ENCODE measurements around the gene CSMD2.

Gene CSMD2

GRCh38 chr1:33563699-33564098 lies 601.3 kb downstream of the CSMD2 start:
- no peak for DNase-seq (ENCODE audit: low read depth)
- H3K4me3 ChIP-seq (ENCODE audit: control insufficient read depth, low read depth, low read length): no peak overlapping the region
- TF ChIP-seq, protein P1, sequence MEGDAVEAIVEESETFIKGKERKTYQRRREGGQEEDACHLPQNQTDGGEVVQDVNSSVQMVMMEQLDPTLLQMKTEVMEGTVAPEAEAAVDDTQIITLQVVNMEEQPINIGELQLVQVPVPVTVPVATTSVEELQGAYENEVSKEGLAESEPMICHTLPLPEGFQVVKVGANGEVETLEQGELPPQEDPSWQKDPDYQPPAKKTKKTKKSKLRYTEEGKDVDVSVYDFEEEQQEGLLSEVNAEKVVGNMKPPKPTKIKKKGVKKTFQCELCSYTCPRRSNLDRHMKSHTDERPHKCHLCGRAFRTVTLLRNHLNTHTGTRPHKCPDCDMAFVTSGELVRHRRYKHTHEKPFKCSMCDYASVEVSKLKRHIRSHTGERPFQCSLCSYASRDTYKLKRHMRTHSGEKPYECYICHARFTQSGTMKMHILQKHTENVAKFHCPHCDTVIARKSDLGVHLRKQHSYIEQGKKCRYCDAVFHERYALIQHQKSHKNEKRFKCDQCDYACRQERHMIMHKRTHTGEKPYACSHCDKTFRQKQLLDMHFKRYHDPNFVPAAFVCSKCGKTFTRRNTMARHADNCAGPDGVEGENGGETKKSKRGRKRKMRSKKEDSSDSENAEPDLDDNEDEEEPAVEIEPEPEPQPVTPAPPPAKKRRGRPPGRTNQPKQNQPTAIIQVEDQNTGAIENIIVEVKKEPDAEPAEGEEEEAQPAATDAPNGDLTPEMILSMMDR (IDR thresholded peaks at IDR 0.05; ENCODE audit: control insufficient read depth, insufficient read depth, low read depth, low read length, missing control alignments): no peak

- TF ChIP-seq, protein P1 (IDR thresholded peaks at IDR 0.05; ENCODE audit: control insufficient read depth, insufficient read depth, low read depth, low read length, missing control alignments): no peak
- DNase-seq (ENCODE audit: low read depth): no peak
- no peak overlapping the region for H3K4me3 ChIP-seq (ENCODE audit: control insufficient read depth, low read depth, low read length)
Observed at GRCh38 chr1:33562563-33562962, 602.5 kb downstream of the CSMD2 start.

DNA sequence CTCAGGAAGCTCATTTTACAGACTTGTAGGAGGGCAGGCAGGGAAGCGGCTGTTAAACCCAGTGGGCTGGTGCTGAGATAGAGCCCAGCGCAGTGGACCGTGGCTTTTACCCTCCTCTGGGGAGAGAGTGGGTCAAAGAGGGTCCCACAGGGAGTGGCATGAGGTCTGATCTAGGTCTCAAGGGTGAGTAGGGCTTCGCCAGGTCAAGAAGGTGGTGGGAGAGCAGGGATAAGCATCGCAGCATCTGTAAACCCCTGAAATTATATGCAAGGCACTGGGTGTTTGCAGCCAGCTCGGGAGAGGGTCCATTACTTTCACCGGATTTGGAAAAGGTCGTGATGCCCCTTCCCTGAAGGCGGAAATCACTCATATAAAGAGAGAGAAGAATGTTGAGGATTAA lies 603.5 kb downstream of the CSMD2 start:
- TF ChIP-seq, protein P1 (IDR thresholded peaks at IDR 0.05; ENCODE audit: control insufficient read depth, insufficient read depth, low read depth, low read length, missing control alignments): no peak
- DNase-seq (ENCODE audit: low read depth): no peak
- no peak overlapping the region for H3K4me3 ChIP-seq (ENCODE audit: control insufficient read depth, low read depth, low read length)

- TF ChIP-seq, protein P1 (IDR thresholded peaks at IDR 0.05; ENCODE audit: control insufficient read depth, insufficient read depth, low read depth, low read length, missing control alignments): no peak
- no peak for DNase-seq (ENCODE audit: low read depth)
- no peak overlapping the region for H3K4me3 ChIP-seq (ENCODE audit: control insufficient read depth, low read depth, low read length)
Observed at GRCh38 chr1:33560680-33561079, 604.4 kb downstream of the CSMD2 start.

GRCh38 chr1:33548721-33549120 lies 616.3 kb downstream of the CSMD2 start:
- DNase-seq (ENCODE audit: low read depth): no peak
- H3K4me3 ChIP-seq (ENCODE audit: control insufficient read depth, low read depth, low read length): no peak overlapping the region
- TF ChIP-seq, protein P1 (IDR thresholded peaks at IDR 0.05; ENCODE audit: control insufficient read depth, insufficient read depth, low read depth, low read length, missing control alignments): no peak

DNA sequence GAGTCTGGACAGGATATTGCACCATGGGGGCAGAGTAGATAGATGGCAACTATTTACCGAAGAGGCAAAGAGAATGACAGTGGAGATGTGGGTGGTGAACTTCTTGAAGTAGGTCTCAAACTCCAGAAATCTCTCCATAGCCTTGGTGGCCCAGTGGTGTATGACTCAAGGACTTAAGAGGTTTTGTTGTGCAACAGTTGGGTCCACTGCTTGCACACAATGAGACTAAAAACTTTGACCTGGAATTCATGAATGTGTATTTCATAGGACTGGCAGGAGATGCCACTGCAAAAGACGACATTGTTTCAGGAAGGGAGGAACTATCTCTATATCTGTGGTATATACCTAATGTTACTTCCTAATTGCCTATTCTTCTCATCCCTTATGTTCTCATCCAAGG lies 616.7 kb downstream of the CSMD2 start:
- DNase-seq (ENCODE audit: low read depth): no peak
- no peak overlapping the region for H3K4me3 ChIP-seq (ENCODE audit: control insufficient read depth, low read depth, low read length)
- TF ChIP-seq, protein P1 (IDR thresholded peaks at IDR 0.05; ENCODE audit: control insufficient read depth, insufficient read depth, low read depth, low read length, missing control alignments): no peak

DNA sequence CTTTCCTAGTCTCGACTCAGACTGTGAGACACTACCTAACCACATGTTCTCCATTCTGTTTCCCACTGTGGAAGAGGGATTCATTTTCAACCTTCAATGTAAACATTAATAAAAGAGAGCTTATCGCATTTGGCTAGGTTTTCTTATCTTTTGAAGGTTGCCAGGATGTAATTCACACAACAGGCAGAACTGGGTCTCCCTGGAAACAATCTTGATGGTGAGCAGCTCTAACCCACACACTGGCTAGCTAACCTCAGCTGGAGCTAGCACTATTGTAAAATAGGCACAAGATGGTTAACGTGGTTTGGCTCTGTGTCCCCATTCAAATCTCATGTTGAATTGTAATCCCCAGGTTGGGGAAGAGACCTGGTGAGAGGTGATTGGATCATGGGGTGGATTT lies 617.5 kb downstream of the CSMD2 start:
- H3K4me3 ChIP-seq (ENCODE audit: control insufficient read depth, low read depth, low read length): no peak overlapping the region
- no peak for DNase-seq (ENCODE audit: low read depth)
- TF ChIP-seq, protein P1 (IDR thresholded peaks at IDR 0.05; ENCODE audit: control insufficient read depth, insufficient read depth, low read depth, low read length, missing control alignments): no peak
